Activated CD4-positive, alpha-beta memory T cell treated with anti-CD3 and anti-CD28 coated beads for 36 hours (primary cell): ENCODE data around the gene PANK4. TPM values are rescaled to one million over a fixed set of nuclear protein-coding genes. Genes with fewer than 3 reads are reported as not detected.

ENCODE experiments used
- CTCF ChIA-PET: fragments of 350-600 bp; sonication (Branson Sonifier 250); formaldehyde crosslinking; loops from one replicate; lab custom pipeline; 2021; ENCODE audit warnings: antibody characterized with exemption, inconsistent platforms; lab: Charles Lee
- POLR2A ChIA-PET: fragments of 350-600 bp; sonication (Branson Sonifier 250); formaldehyde crosslinking; loops from one replicate; lab custom pipeline; 2021; ENCODE audit warnings: antibody characterized with exemption; lab: Charles Lee
- DNase-seq: peaks from one replicate; pipeline ENCODE4 v3.0.0-alpha.2; 2020
- H3K27ac Mint-ChIP-seq: one replicate; pipeline ENCODE4 v1.8.0; 2021; ENCODE audit warnings: mixed read lengths
- H3K27me3 Mint-ChIP-seq: one replicate; pipeline ENCODE4 v1.8.0; 2021; ENCODE audit warnings: mixed read lengths
- H3K36me3 Mint-ChIP-seq: one replicate; pipeline ENCODE4 v1.8.0; 2021; ENCODE audit warnings: mixed read lengths
- H3K4me1 Mint-ChIP-seq: one replicate; pipeline ENCODE4 v1.8.0; 2021; ENCODE audit warnings: low read depth, mixed read lengths
- H3K4me3 Mint-ChIP-seq: one replicate; pipeline ENCODE4 v1.8.0; 2021; ENCODE audit warnings: mild to moderate bottlenecking, mixed read lengths
- H3K9me3 Mint-ChIP-seq: one replicate; pipeline ENCODE4 v1.8.0; 2021; ENCODE audit warnings: mixed read lengths
- intact Hi-C: fragments of 100-400 bp; cut with micrococcal nuclease; formaldehyde crosslinking; loops from one replicate; pipeline ENCODE4 v1.15.1; 2023
- total RNA-seq, 2 experiments: library from RNA; stranded (reverse); gene quantifications; one replicate each; pipeline ENCODE4 v1.2.3, GENCODE V29; 2021

PANK4 gene
- total RNA-seq, 2 experiments from 2014 or later: 42.6 to 45.1 TPM

DNA sequence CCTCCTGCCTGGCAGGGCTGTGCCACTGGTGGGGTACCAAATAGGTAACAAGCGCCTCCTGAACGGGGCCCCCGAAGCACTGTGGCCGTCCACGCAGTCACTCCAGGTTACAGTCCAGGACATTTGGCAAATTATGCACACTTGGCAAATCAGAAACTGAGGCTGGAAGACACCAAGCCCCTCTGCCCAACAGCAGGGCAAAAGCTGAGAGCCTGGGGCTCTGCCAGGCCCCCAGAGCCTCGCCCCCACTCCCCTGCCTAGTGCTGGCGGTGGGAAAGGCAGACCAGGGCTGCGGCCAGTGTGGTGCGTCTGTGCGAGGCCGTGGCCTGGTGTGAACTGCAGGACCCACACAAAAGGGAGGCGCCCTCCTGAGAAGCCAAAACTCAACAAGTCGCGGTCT lies 9.4 kb downstream of the PANK4 start:
- no peak overlapping the region for H3K27ac Mint-ChIP-seq
- no peak overlapping the region for H3K4me3 Mint-ChIP-seq
- H3K9me3 Mint-ChIP-seq: no peaks in the 10 kb centered on the region
- intact Hi-C loops: no loop called here
- CTCF ChIA-PET: no interaction called here
- DNase-seq: no peak
- H3K27me3 Mint-ChIP-seq: no peaks in the 10 kb centered on the region
- POLR2A ChIA-PET: no interaction called here
- no peaks in the 10 kb centered on the region for H3K4me1 Mint-ChIP-seq
- peaks cover 23% of the 10 kb centered on the region for H3K36me3 Mint-ChIP-seq

DNA sequence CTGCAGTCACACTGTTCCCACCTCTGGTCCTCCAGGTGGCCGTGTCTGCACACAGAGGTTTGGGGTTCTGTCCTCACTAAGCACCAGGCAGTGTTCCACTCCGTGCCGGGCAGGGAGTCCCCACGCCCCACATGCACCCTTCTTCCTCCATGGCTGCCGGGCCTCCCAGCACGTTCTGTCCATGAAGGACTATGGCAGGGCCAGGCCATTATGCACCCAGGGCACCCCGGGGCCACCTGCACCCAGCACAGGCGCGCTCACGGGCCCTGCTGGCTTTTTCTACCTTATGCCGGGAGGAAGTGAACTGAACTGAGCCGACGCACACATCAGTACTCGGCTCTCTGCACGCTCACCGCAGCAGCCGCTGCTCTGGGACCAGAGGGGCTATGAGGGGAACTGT lies 10.3 kb downstream of the PANK4 start:
- Mint-ChIP-seq H3K27ac (no peak overlapping the region), H3K4me3 (no peak overlapping the region), H3K27me3 (no peaks in the 10 kb centered on the region), H3K4me1 (no peaks in the 10 kb centered on the region), H3K36me3 (peaks cover 27% of the 10 kb centered on the region), H3K9me3 (no peaks in the 10 kb centered on the region)
- no peak for DNase-seq
- CTCF ChIA-PET: no interaction called here
- intact Hi-C loops: no loop called here
- POLR2A ChIA-PET: no interaction called here

DNA sequence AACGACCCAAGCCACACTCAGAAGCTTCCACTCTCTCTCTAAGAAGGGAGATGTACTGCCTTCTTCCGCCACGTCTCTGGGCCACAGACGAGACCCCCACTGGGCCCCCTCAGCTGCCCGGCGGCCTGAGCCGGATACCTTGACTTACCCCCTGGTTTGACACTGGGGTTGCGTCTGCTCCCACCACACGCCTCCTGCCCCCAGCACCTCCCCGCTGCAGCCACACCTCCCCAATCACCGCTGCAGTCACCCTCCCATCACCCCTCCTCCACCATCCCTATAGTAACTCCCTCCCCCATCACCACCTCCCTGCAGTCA lies 10.7 kb downstream of the PANK4 start:
- no peaks in the 10 kb centered on the region for H3K27me3 Mint-ChIP-seq
- H3K4me1 Mint-ChIP-seq: no peaks in the 10 kb centered on the region
- DNase-seq: no peak
- H3K27ac Mint-ChIP-seq: no peak overlapping the region
- CTCF ChIA-PET: no interaction called here
- no peak overlapping the region for H3K4me3 Mint-ChIP-seq
- intact Hi-C loops: no loop called here
- H3K36me3 Mint-ChIP-seq: peaks cover 23% of the 10 kb centered on the region
- no peaks in the 10 kb centered on the region for H3K9me3 Mint-ChIP-seq
- POLR2A ChIA-PET: no interaction called here

DNA sequence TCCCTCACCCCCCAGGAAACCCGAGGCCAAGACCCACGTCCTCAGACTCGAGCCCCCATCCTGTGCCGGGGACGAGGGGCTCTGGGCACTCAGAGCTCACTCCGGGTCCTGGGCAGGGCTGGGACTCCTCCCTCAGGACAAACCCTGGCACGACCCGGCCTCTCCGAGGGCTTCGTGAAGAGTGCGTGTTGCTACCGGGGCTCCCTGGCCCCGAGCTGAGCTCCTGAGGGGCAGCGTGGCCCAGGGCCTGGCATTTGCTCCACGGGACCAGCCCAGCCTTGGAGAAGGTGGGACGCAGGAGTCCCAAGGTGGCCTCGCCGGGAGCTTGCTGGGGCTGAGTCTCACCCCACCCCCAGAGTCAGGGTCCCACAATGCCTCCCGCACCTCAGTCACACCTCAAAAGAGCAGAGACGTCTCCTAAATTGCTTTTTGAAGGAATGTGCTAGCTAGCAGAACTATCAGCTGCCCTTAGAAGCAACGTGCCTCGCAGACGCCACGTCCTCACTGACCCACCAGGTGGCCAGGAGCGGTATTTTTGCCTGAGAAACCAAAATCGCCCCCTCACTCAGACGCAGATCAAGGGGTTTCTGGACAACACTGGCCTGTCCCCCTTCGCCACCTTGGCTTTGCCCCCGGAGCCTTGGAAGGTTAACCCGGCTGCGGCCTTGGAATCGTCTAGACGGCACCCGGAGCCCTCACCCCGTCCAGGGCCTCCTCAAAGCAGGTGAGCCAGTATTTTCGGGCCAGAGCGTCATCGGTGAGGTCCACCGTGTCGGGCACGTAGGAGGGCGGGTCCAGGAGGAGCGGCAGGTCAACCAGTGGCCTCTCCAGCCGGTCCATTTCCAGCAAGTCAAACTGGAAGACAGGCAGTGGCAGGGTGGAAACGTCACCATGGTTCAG lies 11.3 kb downstream of the PANK4 start:
- H3K27ac Mint-ChIP-seq: no peak overlapping the region
- ChIA-PET CTCF (no interaction called here), POLR2A (no interaction called here)
- H3K9me3 Mint-ChIP-seq: no peaks in the 10 kb centered on the region
- no peaks in the 10 kb centered on the region for H3K4me1 Mint-ChIP-seq
- no peaks in the 10 kb centered on the region for H3K27me3 Mint-ChIP-seq
- no peak for DNase-seq
- no peak overlapping the region for H3K4me3 Mint-ChIP-seq
- H3K36me3 Mint-ChIP-seq: peaks cover 21% of the 10 kb centered on the region
- intact Hi-C loops: no loop called here

DNA sequence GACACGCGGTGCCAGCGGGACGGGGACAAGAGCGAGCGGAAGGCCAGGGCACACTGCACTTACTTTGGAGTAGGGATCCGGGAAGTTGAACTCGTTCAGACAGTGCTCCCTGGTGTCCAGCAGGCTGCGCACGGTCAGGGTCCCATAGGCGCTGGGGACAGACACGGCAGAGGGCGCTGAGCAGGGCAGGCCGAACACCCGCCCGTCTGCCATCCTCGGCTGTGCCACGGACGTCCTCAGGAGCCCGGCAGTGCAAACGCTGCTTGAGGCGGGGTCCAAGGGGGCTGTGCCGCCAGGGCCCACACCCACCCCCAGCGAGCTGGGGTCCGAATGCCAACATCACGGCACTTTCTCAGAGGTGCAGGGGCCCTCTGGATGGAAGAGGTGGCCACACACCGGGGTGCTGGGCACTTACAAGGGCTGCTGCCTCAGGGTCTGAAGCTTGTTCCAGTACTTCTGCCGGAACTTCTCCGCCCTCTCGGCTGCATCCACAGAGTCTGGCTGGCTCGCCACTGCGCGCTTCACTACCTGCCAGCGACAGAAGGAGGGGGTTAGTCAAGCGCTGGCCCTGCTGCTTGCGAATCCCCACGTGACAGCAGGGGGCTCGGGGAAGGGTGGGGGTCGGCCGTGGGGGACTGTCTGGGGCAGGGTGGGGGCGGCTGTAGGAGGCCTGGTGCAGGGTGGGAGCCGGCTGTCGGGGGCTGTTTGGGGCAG lies 12.3 kb downstream of the PANK4 start:
- no peak for DNase-seq
- Mint-ChIP-seq H3K36me3 (peaks cover 24% of the 10 kb centered on the region), H3K4me3 (no peak overlapping the region), H3K27me3 (no peaks in the 10 kb centered on the region), H3K4me1 (no peaks in the 10 kb centered on the region), H3K9me3 (no peaks in the 10 kb centered on the region), H3K27ac (no peak overlapping the region)
- CTCF ChIA-PET: no interaction called here
- intact Hi-C loops: no loop called here
- POLR2A ChIA-PET: no interaction called here

DNA sequence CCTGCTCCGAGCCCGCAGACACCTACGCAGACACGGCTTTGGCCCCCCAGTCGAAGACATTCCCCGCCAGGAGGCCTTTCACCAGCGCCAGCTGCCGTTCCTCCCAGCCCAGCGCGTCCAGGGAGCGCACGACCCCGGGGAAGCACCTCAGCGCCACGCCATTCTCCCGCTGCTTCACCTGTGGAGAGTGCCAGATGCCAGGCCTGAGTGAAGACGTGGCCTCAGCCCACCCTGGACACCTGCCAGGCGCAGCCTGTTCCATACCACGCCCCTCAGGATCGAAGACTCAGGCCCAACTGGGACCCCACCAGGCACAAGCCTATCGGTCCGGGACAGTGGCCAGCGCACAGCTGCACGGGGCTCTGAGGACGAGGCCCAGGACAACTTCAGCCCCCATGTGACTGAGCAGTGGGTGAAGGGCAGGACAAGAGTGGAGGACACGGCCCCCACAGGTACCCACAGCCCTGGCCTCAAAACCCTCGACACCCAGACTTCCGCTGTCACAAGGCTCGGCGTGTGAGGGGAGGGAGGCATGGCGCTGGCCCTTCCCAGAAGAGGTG lies 13.5 kb downstream of the PANK4 start:
- no peaks in the 10 kb centered on the region for H3K4me1 Mint-ChIP-seq
- POLR2A ChIA-PET: no interaction called here
- H3K9me3 Mint-ChIP-seq: no peaks in the 10 kb centered on the region
- DNase-seq: no peak
- no peak overlapping the region for H3K27ac Mint-ChIP-seq
- CTCF ChIA-PET: no interaction called here
- H3K4me3 Mint-ChIP-seq: no peak overlapping the region
- peaks cover 19% of the 10 kb centered on the region for H3K36me3 Mint-ChIP-seq
- H3K27me3 Mint-ChIP-seq: no peaks in the 10 kb centered on the region
- intact Hi-C loops: no loop called here

DNA sequence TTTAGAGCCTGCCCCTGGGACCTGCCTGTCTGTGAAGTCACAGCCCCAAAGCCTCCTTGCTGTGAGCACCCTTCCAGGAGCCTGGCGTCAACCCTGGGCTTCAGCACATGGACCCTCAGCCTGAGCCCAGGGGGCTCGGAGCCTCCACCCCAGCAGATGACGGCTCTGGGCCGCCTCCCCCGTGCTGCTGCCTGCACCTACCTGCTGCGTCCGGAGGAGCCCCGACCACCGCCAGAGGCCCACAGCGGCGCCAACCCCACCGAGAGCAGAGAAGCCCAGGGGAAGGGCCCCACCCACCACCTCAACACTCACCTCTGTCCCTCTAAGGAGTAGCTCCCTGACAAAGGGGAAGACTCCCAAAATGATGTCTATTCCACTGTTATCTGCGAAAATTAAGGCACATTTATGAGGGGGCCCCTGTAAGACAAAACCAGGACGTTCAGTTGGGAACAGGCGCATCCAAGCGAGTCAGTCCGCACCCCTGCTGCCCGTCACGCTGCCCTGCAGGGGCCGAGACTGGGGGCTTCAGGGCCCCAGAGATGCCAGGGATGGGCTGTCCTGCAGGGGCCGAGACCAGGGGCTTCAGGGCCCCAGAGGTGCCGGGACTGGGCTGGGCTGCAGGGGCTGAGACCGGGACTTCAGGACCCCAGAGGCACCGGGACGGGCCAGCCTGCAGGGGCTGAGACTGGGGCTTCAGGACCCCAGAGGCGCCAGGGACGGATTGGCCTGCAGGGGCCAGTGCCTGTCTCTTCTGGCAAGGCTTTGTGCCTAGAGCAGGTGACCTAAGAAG lies 15.8 kb downstream of the PANK4 start:
- DNase-seq: no peak
- intact Hi-C loops: no loop called here
- ChIA-PET POLR2A (no interaction called here), CTCF (no interaction called here)
- peaks cover 12% of the 10 kb centered on the region for H3K36me3 Mint-ChIP-seq
- H3K27ac Mint-ChIP-seq: no peak overlapping the region
- H3K27me3 Mint-ChIP-seq: no peaks in the 10 kb centered on the region
- no peaks in the 10 kb centered on the region for H3K4me1 Mint-ChIP-seq
- H3K9me3 Mint-ChIP-seq: no peaks in the 10 kb centered on the region
- H3K4me3 Mint-ChIP-seq: no peak overlapping the region

DNA sequence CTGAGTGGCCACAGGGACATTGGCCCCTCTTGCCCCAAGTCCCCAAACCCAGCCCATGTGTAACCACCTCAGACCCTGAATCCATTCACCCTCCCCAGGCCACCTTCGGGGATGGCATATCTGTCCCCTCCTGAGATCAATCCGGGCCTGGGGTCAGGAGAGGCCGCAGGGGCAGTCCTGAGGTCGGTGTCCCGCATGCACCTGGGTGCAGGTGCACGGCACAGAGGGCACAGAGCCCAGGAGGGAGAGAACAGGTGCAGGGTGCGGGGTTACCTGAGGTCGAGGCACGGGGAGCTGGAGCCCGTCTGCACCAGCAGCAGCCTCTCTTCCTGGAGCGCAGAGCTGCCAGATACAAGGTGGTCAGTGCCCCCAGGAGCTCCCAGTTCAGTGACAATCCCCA lies 16.8 kb downstream of the PANK4 start:
- CTCF ChIA-PET: no interaction called here
- no peak for DNase-seq
- Mint-ChIP-seq H3K4me3 (no peak overlapping the region), H3K27me3 (no peaks in the 10 kb centered on the region), H3K4me1 (no peaks in the 10 kb centered on the region), H3K9me3 (no peaks in the 10 kb centered on the region), H3K27ac (no peak overlapping the region), H3K36me3 (peaks cover 12% of the 10 kb centered on the region)
- POLR2A ChIA-PET: no interaction called here
- intact Hi-C loops: no loop called here

DNA sequence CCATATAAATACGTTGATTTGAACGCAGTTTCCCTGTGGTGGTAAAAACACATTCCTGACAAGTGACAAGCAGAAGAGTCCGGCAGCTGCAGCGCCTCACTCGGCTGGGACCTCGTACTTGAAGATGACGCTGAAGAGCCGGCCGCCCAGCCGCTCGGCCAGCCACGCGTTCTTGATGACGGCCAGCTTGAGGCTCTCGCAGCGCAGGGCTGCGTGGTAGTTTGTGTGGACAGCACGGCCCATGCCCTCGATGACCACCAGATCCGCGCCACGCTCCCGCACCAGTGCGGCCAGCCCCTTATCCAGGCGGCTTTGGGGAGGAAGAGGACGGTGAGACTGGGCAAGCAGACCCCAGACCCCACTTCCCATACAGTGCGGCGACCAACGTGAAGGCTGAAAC lies 17.6 kb downstream of the PANK4 start:
- POLR2A ChIA-PET: no interaction called here
- intact Hi-C loops: no loop called here
- no peak overlapping the region for H3K4me3 Mint-ChIP-seq
- H3K4me1 Mint-ChIP-seq: no peaks in the 10 kb centered on the region
- no peaks in the 10 kb centered on the region for H3K27me3 Mint-ChIP-seq
- H3K36me3 Mint-ChIP-seq: peaks cover 11% of the 10 kb centered on the region
- H3K27ac Mint-ChIP-seq: no peak overlapping the region
- no peaks in the 10 kb centered on the region for H3K9me3 Mint-ChIP-seq
- DNase-seq: no peak
- CTCF ChIA-PET: no interaction called here

DNA sequence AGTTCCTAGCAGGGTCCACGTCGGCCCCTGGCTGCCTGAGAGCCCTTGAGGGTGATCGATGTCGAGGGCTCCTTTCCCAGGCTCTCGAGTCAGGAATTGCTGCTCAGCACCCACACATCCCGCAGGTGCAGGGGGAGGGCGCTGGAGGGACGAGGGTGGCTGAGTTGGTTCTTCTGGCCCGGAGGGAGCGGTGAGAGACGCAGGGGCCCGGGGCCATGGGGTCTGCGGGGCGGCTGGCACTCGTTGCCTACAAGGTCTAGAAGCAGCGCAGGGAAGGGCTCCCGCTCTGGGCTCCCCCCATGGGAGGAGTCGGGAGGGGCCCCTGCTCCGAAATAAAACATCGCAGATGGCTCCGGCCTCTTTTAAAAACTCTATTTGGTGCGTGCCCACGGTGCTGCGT lies 18.2 kb downstream of the PANK4 start:
- ChIA-PET POLR2A (interaction anchor here (1.3 kb wide), 1 partner anchor 11 kb away, joined by 4 read pairs; no protein-coding TSS in a partner anchor), CTCF (interaction anchor here (0.9 kb wide), 1 partner anchor 23 kb away, joined by 3 read pairs; no protein-coding TSS in a partner anchor)
- H3K36me3 Mint-ChIP-seq: peaks cover 9% of the 10 kb centered on the region

DNA sequence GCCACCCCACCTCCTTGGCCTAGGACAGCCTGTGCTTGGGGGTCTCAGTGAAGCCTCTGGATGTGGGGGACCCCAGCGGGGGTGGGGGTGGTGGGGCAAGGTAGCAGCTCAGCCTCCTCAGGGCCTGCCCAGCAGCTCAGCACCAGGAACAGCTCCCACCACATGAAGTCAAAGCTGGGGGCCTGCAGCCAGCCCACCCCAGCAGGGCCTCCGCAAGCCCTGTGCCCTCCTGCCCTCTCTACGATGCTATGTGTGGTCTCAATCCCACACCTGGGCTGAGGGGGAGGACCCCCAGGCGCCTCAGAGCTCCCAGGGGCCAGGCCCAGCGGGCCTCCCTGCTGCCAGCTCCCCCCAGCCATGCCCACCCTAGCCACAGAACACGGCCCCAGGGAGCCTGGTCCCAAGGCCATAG lies 18.6 kb downstream of the PANK4 start:
- no peaks in the 10 kb centered on the region for H3K9me3 Mint-ChIP-seq
- no peaks in the 10 kb centered on the region for H3K27me3 Mint-ChIP-seq
- ChIA-PET CTCF (interaction anchor here (0.9 kb wide), 1 partner anchor 23 kb away, joined by 3 read pairs; no protein-coding TSS in a partner anchor), POLR2A (interaction anchor here (1.3 kb wide), 1 partner anchor 12 kb away, joined by 4 read pairs; no protein-coding TSS in a partner anchor)
- no peak overlapping the region for H3K27ac Mint-ChIP-seq
- no peak overlapping the region for H3K4me3 Mint-ChIP-seq
- no peaks in the 10 kb centered on the region for H3K4me1 Mint-ChIP-seq
- H3K36me3 Mint-ChIP-seq: peaks cover 9% of the 10 kb centered on the region
- no peak for DNase-seq
- intact Hi-C loops: no loop called here

More for the DNA sequence above, 18.2 kb downstream of the PANK4 start:
- intact Hi-C loops: no loop called here
- no peaks in the 10 kb centered on the region for H3K9me3 Mint-ChIP-seq
- DNase-seq: no peak
- H3K27me3 Mint-ChIP-seq: no peaks in the 10 kb centered on the region
- H3K27ac Mint-ChIP-seq: no peak overlapping the region
- no peaks in the 10 kb centered on the region for H3K4me1 Mint-ChIP-seq
- H3K4me3 Mint-ChIP-seq: no peak overlapping the region
